Endometrium (tissue), 2 donors: Measurements from ENCODE around the gene SEC11A.
"Not testable (repeated sequence)": the region's sequence is repeated elsewhere in the genome, so short reads cannot be mapped to it uniquely, and the experiment has no call there.

Experiments
- FAIRE-seq: peaks from 2 replicates; lab custom pipeline; 2012; peaks lifted over from hg19 to GRCh38; lab: Jason Lieb, UNC
- donor health status: control.
- donor health status: control.

The SEC11A gene

GRCh38 chr15:84716036-84716732 lies at the start of gene SEC11A:
Gene SEC11A (minus strand): TSS chr15:84716139. CDS start chr15:84716075, 64 bp downstream.
- FAIRE-seq = no peak

- no peak for FAIRE-seq
Measured at GRCh38 chr15:84765675-84766074, 49.7 kb upstream of the SEC11A start.

- no peak for FAIRE-seq
Measured at GRCh38 chr15:84764989-84765388, 49.0 kb upstream of the SEC11A start.

GRCh38 chr15:84764585-84764984 lies 48.6 kb upstream of the SEC11A start:
- FAIRE-seq = no peak

GRCh38 chr15:84762840-84763572 lies 47.1 kb upstream of the SEC11A start:
- FAIRE-seq = no peak

GRCh38 chr15:84761607-84762131 lies 45.7 kb upstream of the SEC11A start:
- FAIRE-seq = no peak

GRCh38 chr15:84760219-84760618 lies 44.3 kb upstream of the SEC11A start:
- FAIRE-seq = no peak

- no peak for FAIRE-seq
Measured at GRCh38 chr15:84759018-84759417, 43.1 kb upstream of the SEC11A start.

GRCh38 chr15:84755736-84756527 lies 40.0 kb upstream of the SEC11A start:
- no peak for FAIRE-seq

- not testable (repeated sequence) for FAIRE-seq
Measured at GRCh38 chr15:84754889-84755288, 39.0 kb upstream of the SEC11A start.

- no peak for FAIRE-seq
Measured at GRCh38 chr15:84752700-84753099, 36.8 kb upstream of the SEC11A start.

GRCh38 chr15:84752195-84752594 lies 36.3 kb upstream of the SEC11A start:
- no peak for FAIRE-seq

GRCh38 chr15:84751721-84752120 lies 35.8 kb upstream of the SEC11A start:
- FAIRE-seq = not testable (repeated sequence)

- no peak for FAIRE-seq
Measured at GRCh38 chr15:84750583-84751092, 34.7 kb upstream of the SEC11A start.

- no peak for FAIRE-seq
Measured at GRCh38 chr15:84749111-84749991, 33.4 kb upstream of the SEC11A start.

- FAIRE-seq = no peak
Measured at GRCh38 chr15:84748274-84749110, 32.6 kb upstream of the SEC11A start, which contains the start of gene ZNF592. Gene ZNF592 (plus strand): TSS chr15:84748592. CDS start chr15:84782676, 34,084 bp downstream.

GRCh38 chr15:84747416-84748273 lies 31.7 kb upstream of the SEC11A start:
- FAIRE-seq = no peak

- FAIRE-seq = no peak
Measured at GRCh38 chr15:84741121-84741520, 25.2 kb upstream of the SEC11A start.

- FAIRE-seq = no peak
Measured at GRCh38 chr15:84740691-84741090, 24.8 kb upstream of the SEC11A start.
